CD4-positive, alpha-beta T cell (primary cell): ENCODE data around the gene GDPD4. TPM values are rescaled to one million over a fixed set of nuclear protein-coding genes. Genes with fewer than 3 reads are reported as not detected.

Source experiments
- ATAC-seq: fragments of 200-7000 bp; cut with Tn5 transposase; one replicate; pipeline ENCODE4 v1.10.0; 2022; ENCODE audit warnings: mild to moderate bottlenecking; ENCODE audit not compliant: poor library complexity
- CTCF ChIA-PET: fragments of 350-600 bp; sonication (Branson Sonifier 250); formaldehyde crosslinking; loops from one replicate; lab custom pipeline; 2021; ENCODE audit warnings: antibody characterized with exemption, inconsistent platforms; lab: Charles Lee
- POLR2A ChIA-PET: fragments of 350-600 bp; sonication (Branson Sonifier 250); formaldehyde crosslinking; loops from one replicate; lab custom pipeline; 2021; ENCODE audit warnings: antibody characterized with exemption, inconsistent platforms; lab: Charles Lee
- DNase-seq, 14 experiments: peaks; one replicate each; pipeline ENCODE4 v3.0.0-alpha.2; 2013 to 2020; ENCODE audit warnings: mixed read lengths in 2 of 14
- H3K27ac ChIP-seq, 2 donors: one replicate each; pipeline versions ENCODE4 v1.5.1 to v1.7.0; 2013; ENCODE audit warnings: low read length in 2 of 2, low read depth in 1 of 2, mild to moderate bottlenecking in 1 of 2
- H3K27me3 ChIP-seq, 2 experiments: 1 replicate in 1 of 2; 2 replicates in 1 of 2; pipeline versions ENCODE4 v1.6.1 to v1.7.0; 2013; ENCODE audit warnings: low read length in 2 of 2, control low read depth in 1 of 2, mild to moderate bottlenecking in 1 of 2, moderate library complexity in 1 of 2; ENCODE audit not compliant: insufficient read depth in 2 of 2, control insufficient read depth in 1 of 2
- H3K36me3 ChIP-seq: one replicate; pipeline ENCODE4 v1.6.1; 2013; ENCODE audit warnings: low read length, control low read depth; ENCODE audit not compliant: insufficient read depth
- H3K4me1 ChIP-seq: one replicate; pipeline ENCODE4 v1.6.1; 2013; ENCODE audit warnings: low read length, control low read depth; ENCODE audit not compliant: insufficient read depth
- H3K4me3 ChIP-seq: one replicate; pipeline ENCODE4 v1.5.1; 2013; ENCODE audit warnings: mild to moderate bottlenecking, low read length, moderate library complexity
- H3K9me3 ChIP-seq, 2 experiments: 1 replicate in 1 of 2; 2 replicates in 1 of 2; pipeline versions ENCODE4 v1.6.1 to v1.7.0; 2013; ENCODE audit warnings: low read length in 2 of 2, mild to moderate bottlenecking in 2 of 2, control low read depth in 1 of 2, moderate library complexity in 1 of 2; ENCODE audit not compliant: control insufficient read depth in 1 of 2, insufficient read depth in 1 of 2
- H3K27ac Mint-ChIP-seq: one replicate; pipeline ENCODE4 v1.8.0; 2020; ENCODE audit warnings: mixed read lengths
- H3K27me3 Mint-ChIP-seq: one replicate; pipeline ENCODE4 v1.8.0; 2021; ENCODE audit warnings: mixed read lengths
- H3K36me3 Mint-ChIP-seq: one replicate; pipeline ENCODE4 v1.8.0; 2021; ENCODE audit warnings: low read depth, mixed read lengths
- H3K4me1 Mint-ChIP-seq: one replicate; pipeline ENCODE4 v1.8.0; 2021; ENCODE audit warnings: low read depth, mixed read lengths
- H3K4me3 Mint-ChIP-seq: one replicate; pipeline ENCODE4 v1.8.0; 2020; ENCODE audit warnings: mild to moderate bottlenecking, mixed read lengths
- H3K9me3 Mint-ChIP-seq: one replicate; pipeline ENCODE4 v1.8.0; 2020; ENCODE audit warnings: mixed read lengths
- intact Hi-C, 2 experiments: fragments of 100-400 bp; cut with DNase I in 1 of 2; cut with micrococcal nuclease in 1 of 2; formaldehyde crosslinking; loops; one replicate each; pipeline versions ENCODE4 v1.15.1 to v1.9.0; 2023 to 2025; cut with DNase I, micrococcal nuclease
- total RNA-seq, 174 experiments: library from RNA in 2 of 174; stranded (reverse) in 2 of 174; gene quantifications; one replicate each; pipeline ENCODE4 v1.2.3 and lab custom pipeline; 2021 to 2026
- TF ChIP-seq, protein P1 (sequence below): fragments of 200-600 bp; IDR thresholded peaks from one replicate; pipeline ENCODE4 v1.8.0; 2022; ENCODE audit warnings: antibody characterized with exemption, mild to moderate bottlenecking

The GDPD4 gene
- total RNA-seq, 2 experiments from 2014 or later = not detected

DNA sequence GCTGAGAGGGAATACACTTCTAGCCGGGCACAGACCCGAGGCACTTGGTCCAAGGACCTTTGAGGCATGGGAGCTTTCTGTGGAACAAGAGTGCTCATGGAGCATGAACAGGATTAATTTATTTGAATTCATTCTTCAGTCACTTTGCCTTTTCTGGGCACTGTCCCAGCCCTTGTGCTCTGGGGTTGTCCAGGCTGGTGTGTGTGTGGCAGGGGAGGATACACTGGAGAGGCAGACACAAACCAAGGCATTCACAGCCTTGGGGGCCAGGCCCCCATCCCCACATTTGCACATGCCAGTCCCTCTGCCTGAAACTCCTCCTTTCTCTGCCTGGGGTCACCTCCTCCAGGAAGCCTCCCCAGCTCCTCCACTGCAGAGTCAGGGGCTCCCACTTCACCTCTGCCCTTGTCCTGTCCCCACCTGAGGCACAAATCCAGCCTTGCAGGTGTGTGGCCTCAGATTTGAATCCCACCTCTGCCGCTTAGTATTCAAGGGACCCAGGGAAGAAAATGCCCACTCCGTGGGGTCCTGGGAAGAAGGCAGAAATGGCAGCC is 118.0 kb downstream of the GDPD4 start:
- H3K36me3 Mint-ChIP-seq = no peaks in the 10 kb centered on the region
- H3K4me1 ChIP-seq = no peaks in the 10 kb centered on the region
- H3K27me3 ChIP-seq = no peaks in the 10 kb centered on the region
- ChIA-PET POLR2A (no interaction called here), CTCF (no interaction called here)
- H3K4me1 Mint-ChIP-seq = no peaks in the 10 kb centered on the region
- no peak for ATAC-seq
- TF ChIP-seq, protein P1, sequence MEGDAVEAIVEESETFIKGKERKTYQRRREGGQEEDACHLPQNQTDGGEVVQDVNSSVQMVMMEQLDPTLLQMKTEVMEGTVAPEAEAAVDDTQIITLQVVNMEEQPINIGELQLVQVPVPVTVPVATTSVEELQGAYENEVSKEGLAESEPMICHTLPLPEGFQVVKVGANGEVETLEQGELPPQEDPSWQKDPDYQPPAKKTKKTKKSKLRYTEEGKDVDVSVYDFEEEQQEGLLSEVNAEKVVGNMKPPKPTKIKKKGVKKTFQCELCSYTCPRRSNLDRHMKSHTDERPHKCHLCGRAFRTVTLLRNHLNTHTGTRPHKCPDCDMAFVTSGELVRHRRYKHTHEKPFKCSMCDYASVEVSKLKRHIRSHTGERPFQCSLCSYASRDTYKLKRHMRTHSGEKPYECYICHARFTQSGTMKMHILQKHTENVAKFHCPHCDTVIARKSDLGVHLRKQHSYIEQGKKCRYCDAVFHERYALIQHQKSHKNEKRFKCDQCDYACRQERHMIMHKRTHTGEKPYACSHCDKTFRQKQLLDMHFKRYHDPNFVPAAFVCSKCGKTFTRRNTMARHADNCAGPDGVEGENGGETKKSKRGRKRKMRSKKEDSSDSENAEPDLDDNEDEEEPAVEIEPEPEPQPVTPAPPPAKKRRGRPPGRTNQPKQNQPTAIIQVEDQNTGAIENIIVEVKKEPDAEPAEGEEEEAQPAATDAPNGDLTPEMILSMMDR = no peak
- H3K4me3 Mint-ChIP-seq = no peak overlapping the region
- H3K36me3 ChIP-seq = no peaks in the 10 kb centered on the region
- intact Hi-C loops = no loop called here
- no peaks in the 10 kb centered on the region for H3K27me3 Mint-ChIP-seq
- no peaks in the 10 kb centered on the region for H3K9me3 ChIP-seq
- no peak overlapping the region for H3K27ac ChIP-seq
- no peaks in the 10 kb centered on the region for H3K9me3 Mint-ChIP-seq
- DNase-seq = no peak
- H3K27ac Mint-ChIP-seq = no peak overlapping the region
- no peak overlapping the region for H3K4me3 ChIP-seq

DNA sequence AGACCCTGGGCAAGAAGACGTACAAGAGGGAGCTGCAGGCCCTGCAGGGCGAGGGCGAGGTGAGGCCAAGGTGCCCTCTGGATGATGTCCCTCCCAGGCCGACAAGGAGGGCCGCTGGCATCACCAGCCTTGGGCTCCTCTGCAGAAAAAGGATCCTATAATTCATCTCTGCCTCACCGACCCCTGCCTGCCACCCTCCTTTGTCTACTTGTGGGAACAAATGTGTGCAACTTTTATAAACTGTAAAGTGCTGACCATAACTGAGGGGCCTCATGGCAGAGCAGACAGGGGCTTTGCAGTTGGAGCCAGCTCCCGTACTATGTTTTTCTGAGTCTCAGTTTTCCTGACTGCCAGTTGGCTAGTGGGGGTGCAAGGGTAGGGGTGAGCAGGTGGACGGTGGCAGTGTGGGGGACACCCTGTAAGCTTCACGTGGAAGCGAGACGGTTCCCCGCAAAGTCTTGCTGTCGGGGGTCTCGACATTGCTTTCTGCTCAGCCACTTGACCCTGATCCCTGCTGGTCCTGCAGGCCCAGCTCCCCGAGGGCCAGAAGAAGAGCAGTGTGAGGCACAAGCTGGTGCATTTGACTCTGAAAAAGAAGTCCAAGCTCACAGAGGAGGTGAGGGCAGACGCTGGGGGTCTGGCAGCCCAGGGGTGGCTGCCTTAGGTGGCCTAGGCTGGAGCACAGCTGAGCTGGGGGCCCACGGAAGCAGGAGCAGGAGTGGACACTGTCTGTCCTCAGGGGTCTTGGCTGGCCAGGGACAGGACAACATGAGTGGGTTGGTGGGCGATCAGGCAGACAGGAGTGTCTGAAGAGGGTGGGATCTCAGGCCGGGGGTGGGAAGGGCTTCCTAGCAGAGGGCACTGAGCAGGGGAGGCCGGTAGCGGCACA is 118.7 kb downstream of the GDPD4 start:
- Mint-ChIP-seq H3K4me3 (no peak overlapping the region), H3K4me1 (no peaks in the 10 kb centered on the region), H3K36me3 (no peaks in the 10 kb centered on the region), H3K9me3 (peaks cover 2% of the 10 kb centered on the region), H3K27ac (no peak overlapping the region), H3K27me3 (no peaks in the 10 kb centered on the region)
- ChIA-PET POLR2A (no interaction called here), CTCF (no interaction called here)
- Histone ChIP-seq H3K4me1 (no peaks in the 10 kb centered on the region), H3K36me3 (no peaks in the 10 kb centered on the region), H3K4me3 (no peak overlapping the region), H3K9me3 (no peaks in the 10 kb centered on the region), H3K27me3 (no peaks in the 10 kb centered on the region), H3K27ac (no peak overlapping the region)
- TF ChIP-seq, protein P1 = no peak
- ATAC-seq (no peak), DNase-seq (no peak)
- intact Hi-C loops = no loop called here

DNA sequence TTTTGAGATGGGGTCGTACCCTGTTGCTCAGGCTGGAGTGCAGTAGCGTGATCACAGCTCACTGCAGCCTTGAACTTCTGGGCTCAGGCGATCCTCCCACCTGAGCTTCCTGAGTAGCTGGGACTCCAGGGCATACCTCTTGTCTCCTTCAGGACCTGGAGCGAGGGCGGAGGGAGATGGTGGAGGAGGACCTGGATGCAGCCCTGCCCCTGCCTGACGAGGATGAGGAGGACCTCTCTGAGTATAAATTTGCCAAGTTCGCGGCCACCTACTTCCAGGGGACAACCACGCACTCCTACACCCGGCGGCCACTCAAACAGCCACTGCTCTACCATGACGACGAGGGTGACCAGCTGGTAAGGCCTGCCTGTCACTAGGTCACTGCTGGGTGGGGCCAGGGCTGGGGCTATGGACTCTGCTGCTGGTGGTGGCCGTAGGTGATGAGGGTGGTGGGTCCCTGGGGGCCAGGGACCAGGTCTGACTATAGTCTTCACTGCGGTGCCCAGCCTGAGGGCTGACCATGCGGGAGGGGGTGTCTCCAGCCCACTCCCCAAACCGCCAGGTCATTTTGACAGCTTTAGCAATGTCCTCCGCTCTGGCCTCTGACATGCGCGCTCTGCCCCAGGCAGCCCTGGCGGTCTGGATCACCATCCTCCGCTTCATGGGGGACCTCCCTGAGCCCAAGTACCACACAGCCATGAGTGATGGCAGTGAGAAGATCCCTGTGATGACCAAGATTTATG is 119.5 kb downstream of the GDPD4 start:
- Histone ChIP-seq H3K4me3 (no peak overlapping the region), H3K36me3 (no peaks in the 10 kb centered on the region), H3K9me3 (no peaks in the 10 kb centered on the region), H3K27me3 (no peaks in the 10 kb centered on the region), H3K4me1 (no peaks in the 10 kb centered on the region), H3K27ac (no peak overlapping the region)
- H3K4me1 Mint-ChIP-seq = no peaks in the 10 kb centered on the region
- DNase-seq (no peak), ATAC-seq (no peak)
- H3K4me3 Mint-ChIP-seq = no peak overlapping the region
- H3K27ac Mint-ChIP-seq = no peak overlapping the region
- TF ChIP-seq, protein P1 = no peak
- no peaks in the 10 kb centered on the region for H3K27me3 Mint-ChIP-seq
- CTCF ChIA-PET = no interaction called here
- POLR2A ChIA-PET = no interaction called here
- H3K9me3 Mint-ChIP-seq = peaks cover 2% of the 10 kb centered on the region
- no peaks in the 10 kb centered on the region for H3K36me3 Mint-ChIP-seq
- intact Hi-C loops = no loop called here
